SU-DHL-6 (cell line): ENCODE data around the gene POLH.
A peak's percentile ranks its signal among the peaks of the same experiment; 100 is the strongest.

Experiments
- H2AFZ ChIP-seq: fragments of 200-600 bp; sonication (generic); 2 replicates; pipeline ENCODE4 v1.6.1; 2014; ENCODE audit warnings: low read depth, mild to moderate bottlenecking, moderate library complexity, mixed read lengths, antibody characterized with exemption, low read length; ENCODE audit not compliant: severe bottlenecking
- H3F3A ChIP-seq: fragments of 200-600 bp; shearing (Covaris generic); 2 replicates; pipeline ENCODE4 v1.6.0; 2016; ENCODE audit warnings: antibody characterized with exemption, mild to moderate bottlenecking; ENCODE audit not compliant: insufficient read depth
- H3K27ac ChIP-seq: fragments of 200-600 bp; sonication (generic); 2 replicates; pipeline ENCODE4 v1.5.1; 2016; ENCODE audit warnings: low read depth, mild to moderate bottlenecking, low read length, moderate library complexity, mixed read lengths
- H3K27me3 ChIP-seq: fragments of 200-600 bp; sonication (generic), shearing (Covaris generic); 2 replicates; pipeline ENCODE4 v1.6.0; 2014; ENCODE audit warnings: mild to moderate bottlenecking, low read length
- H3K36me3 ChIP-seq: fragments of 200-600 bp; sonication (generic); 2 replicates; pipeline ENCODE4 v1.6.1; 2014; ENCODE audit warnings: mild to moderate bottlenecking, low read length, mixed read lengths
- H3K4me2 ChIP-seq: fragments of 300-600, 200-600 bp; shearing (Covaris generic), sonication (generic); 2 replicates; pipeline ENCODE4 v1.6.0; 2014; ENCODE audit warnings: low read length, low read depth, mild to moderate bottlenecking; ENCODE audit not compliant: poor library complexity, severe bottlenecking
- H3K4me3 ChIP-seq: fragments of 200-600 bp; sonication (generic); 2 replicates; pipeline ENCODE4 v1.5.1; 2014; ENCODE audit warnings: antibody characterized with exemption, low read length, mild to moderate bottlenecking, mixed read lengths; ENCODE audit not compliant: insufficient read depth, poor library complexity, severe bottlenecking
- H3K79me2 ChIP-seq: fragments of 200-600 bp; sonication (generic); 2 replicates; pipeline ENCODE4 v1.6.1; 2014; ENCODE audit warnings: mild to moderate bottlenecking, low read length, moderate library complexity; ENCODE audit not compliant: insufficient read depth
- H3K9ac ChIP-seq: fragments of 200-600 bp; sonication (generic); 2 replicates; pipeline ENCODE4 v1.7.0; 2014; ENCODE audit warnings: mild to moderate bottlenecking, low read length
- H3K9me2 ChIP-seq: fragments of 200-600 bp; sonication (generic); replicated peaks from 2 replicates; pipeline ENCODE4 v1.6.1; 2014; ENCODE audit warnings: low read length; ENCODE audit not compliant: insufficient read depth
- H3K9me3 ChIP-seq: fragments of 200-600 bp; sonication (generic); 2 replicates; pipeline ENCODE4 v1.6.1; 2014; ENCODE audit warnings: low read length, mixed read lengths; ENCODE audit not compliant: insufficient read depth
- H4K20me1 ChIP-seq: fragments of 200-600 bp; sonication (generic); 2 replicates; pipeline ENCODE4 v1.6.1; 2014; ENCODE audit warnings: low read depth, mild to moderate bottlenecking, antibody characterized with exemption, low read length, moderate library complexity, mixed read lengths
- CTCF ChIP-seq: fragments of 200-600 bp; sonication (generic); IDR thresholded peaks from one replicate; pipeline ENCODE4 v1.5.1; 2017; ENCODE audit warnings: antibody characterized with exemption, mild to moderate bottlenecking, low read length, moderate library complexity; ENCODE audit not compliant: insufficient read depth, poor library complexity, severe bottlenecking
- EZH2phosphoT487 ChIP-seq: fragments of 200-600 bp; sonication (generic), shearing (Covaris generic); conservative IDR thresholded peaks from 2 replicates; pipeline ENCODE4 v1.6.1; 2018; ENCODE audit warnings: mild to moderate bottlenecking, antibody characterized with exemption, low read length, moderate library complexity, mixed read lengths

Gene POLH

GRCh38 chr6:43572015-43572414 is 4.0 kb upstream of the POLH start:
- H3K9ac ChIP-seq, result no peak overlapping the region
- H3K36me3 ChIP-seq, result peaks cover 44% of the 10 kb centered on the region
- no peak overlapping the region for H2AFZ ChIP-seq
- H3K4me2 ChIP-seq, result no peak overlapping the region
- H3K79me2 ChIP-seq, result peaks cover 47% of the 10 kb centered on the region
- TF ChIP-seq EZH2phosphoT487 (no peak), CTCF (no peak)
- no peaks in the 10 kb centered on the region for H3K9me3 ChIP-seq
- no peak overlapping the region for H3K27ac ChIP-seq
- no peaks in the 10 kb centered on the region for H3K9me2 ChIP-seq
- no peaks in the 10 kb centered on the region for H3K27me3 ChIP-seq
- H3F3A ChIP-seq, result peaks cover 21% of the 10 kb centered on the region
- H3K4me3 ChIP-seq, result no peak overlapping the region
- H4K20me1 ChIP-seq, result no peaks in the 10 kb centered on the region

- Histone ChIP-seq H3K27ac (peak overlapping the region; percentile 84), H4K20me1 (peaks cover 13% of the 10 kb centered on the region), H3K9me2 (no peaks in the 10 kb centered on the region), H3K9me3 (no peaks in the 10 kb centered on the region), H3K79me2 (peaks cover 74% of the 10 kb centered on the region), H2AFZ (peak overlapping the region; percentile 63), H3F3A (peaks cover 37% of the 10 kb centered on the region), H3K36me3 (peaks cover 46% of the 10 kb centered on the region), H3K4me2 (peak overlapping the region; percentile 77), H3K4me3 (peak overlapping the region; percentile 72), H3K9ac (peak overlapping the region; percentile 85), H3K27me3 (no peaks in the 10 kb centered on the region)
- TF ChIP-seq EZH2phosphoT487 (no peak), CTCF (no peak)
These were observed 747 bp upstream of the POLH start for GRCh38 chr6:43575105-43575771.

GRCh38 chr6:43578748-43579147 is 2.8 kb downstream of the POLH start:
- peaks cover 29% of the 10 kb centered on the region for H3F3A ChIP-seq
- peak overlapping the region; percentile 60 for H3K4me2 ChIP-seq
- peak overlapping the region; percentile 85; the same call in 1 of the 2 replicates for H3K9ac ChIP-seq
- peak overlapping the region; percentile 72 for H3K4me3 ChIP-seq
- H3K27me3 ChIP-seq, result no peaks in the 10 kb centered on the region
- H3K79me2 ChIP-seq, result peaks cover 71% of the 10 kb centered on the region
- TF ChIP-seq CTCF (no peak), EZH2phosphoT487 (no peak)
- peaks cover 31% of the 10 kb centered on the region for H3K36me3 ChIP-seq
- H4K20me1 ChIP-seq, result peaks cover 20% of the 10 kb centered on the region
- no peaks in the 10 kb centered on the region for H3K9me2 ChIP-seq
- H2AFZ ChIP-seq, result no peak overlapping the region
- H3K9me3 ChIP-seq, result no peaks in the 10 kb centered on the region
- H3K27ac ChIP-seq, result peak overlapping the region; percentile 24; the same call in 1 of the 2 replicates
